HT1080 (cell line): ENCODE measurements around the gene GCK. TPM values are rescaled to one million over a fixed set of nuclear protein-coding genes. Genes with fewer than 3 reads are reported as not detected.

Experiments
- DNase-seq: peaks from one replicate; pipeline ENCODE4 v3.0.0-alpha.2; 2015; ENCODE audit warnings: low read depth
- polyA plus RNA-seq, 2 experiments: library from polyadenylated mRNA; depleted of rRNA; stranded (reverse); fragments of >200 nt; gene quantifications; 2 replicates each; pipeline ENCODE4 v1.2.3, GENCODE V29; 2015
- total RNA-seq: library from RNA; depleted of rRNA; stranded (reverse); fragments of >200 nt; shearing (Covaris generic); gene quantifications from 2 replicates; pipeline ENCODE4 v1.2.3, GENCODE V29; 2014; rRNA removed

Gene GCK
- not detected in 2 replicates for total RNA-seq
- polyA plus RNA-seq (2015; cell fraction: cytosol; rRNA removed): not detected in 2 replicates
- polyA plus RNA-seq (2015; cell fraction: nucleus; rRNA removed): not detected in 2 replicates

DNA sequence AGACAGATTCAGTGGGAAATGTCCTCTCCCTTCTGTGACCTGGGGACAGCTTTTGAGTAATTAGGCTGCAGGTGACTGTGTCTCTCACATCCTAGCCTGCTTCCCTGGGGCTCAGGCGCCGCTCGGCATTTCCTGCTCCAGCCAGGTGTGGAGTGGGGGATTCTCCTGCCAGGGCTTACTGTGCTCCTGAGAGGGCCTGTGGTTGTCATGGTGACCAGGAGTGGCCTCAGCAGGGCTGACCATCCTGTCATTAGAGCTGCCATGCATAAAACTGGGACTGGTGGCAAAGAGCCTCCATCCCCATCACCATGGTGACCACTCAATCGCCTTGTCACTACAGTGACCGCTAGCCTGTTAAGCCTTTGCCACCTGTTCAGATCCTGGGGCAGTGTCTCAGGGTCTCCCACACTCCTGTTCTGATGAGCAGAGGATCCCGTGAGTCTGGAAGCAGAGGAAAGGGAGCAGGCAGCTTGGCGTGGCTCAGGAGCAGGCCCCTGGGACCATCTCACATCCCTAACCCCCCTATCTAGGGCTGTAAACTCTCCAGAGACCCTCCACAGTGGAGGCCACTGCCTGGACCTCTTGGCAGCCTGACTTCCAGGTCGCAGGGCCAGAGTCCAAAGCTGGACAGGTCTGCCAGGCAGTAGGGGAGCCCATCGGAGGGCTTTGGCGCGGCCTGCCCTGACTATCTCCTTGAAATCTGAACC is at the start of gene GCK:
TSS of gene GCK (minus strand) at position 154 of the 707 bp plus-strand sequence. CDS start 486 bp downstream, outside the sequence.
- no peak for DNase-seq

DNA sequence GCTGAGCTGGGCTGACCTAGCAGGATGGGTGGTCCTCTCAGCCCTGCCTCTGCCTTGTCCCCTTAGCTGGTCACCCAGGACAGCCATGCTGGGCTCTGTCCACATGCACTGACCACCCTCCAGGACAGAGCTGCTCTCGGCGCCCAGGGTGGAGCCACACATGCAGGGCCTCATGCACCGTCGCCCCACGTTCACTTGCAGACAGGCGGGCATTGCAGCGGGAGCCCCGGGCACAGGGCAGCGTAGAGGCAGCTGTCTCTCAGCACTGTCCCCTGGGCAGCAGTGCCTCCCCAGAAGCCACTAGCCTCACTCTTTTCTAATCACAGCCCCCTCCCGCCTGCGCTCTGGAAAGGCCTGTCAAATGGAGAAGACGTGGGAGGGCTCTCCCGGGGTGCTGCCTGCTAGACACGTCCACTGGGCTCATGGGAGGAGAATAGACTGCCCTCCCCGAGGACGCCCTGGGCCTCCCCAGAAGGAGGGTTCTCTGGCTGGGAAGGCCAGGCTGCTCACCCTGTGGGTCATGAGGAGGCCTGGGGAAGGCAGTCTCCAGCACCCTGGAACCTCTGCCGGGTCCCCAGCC is 49.0 kb upstream of the GCK start:
- DNase-seq: no peak

DNA sequence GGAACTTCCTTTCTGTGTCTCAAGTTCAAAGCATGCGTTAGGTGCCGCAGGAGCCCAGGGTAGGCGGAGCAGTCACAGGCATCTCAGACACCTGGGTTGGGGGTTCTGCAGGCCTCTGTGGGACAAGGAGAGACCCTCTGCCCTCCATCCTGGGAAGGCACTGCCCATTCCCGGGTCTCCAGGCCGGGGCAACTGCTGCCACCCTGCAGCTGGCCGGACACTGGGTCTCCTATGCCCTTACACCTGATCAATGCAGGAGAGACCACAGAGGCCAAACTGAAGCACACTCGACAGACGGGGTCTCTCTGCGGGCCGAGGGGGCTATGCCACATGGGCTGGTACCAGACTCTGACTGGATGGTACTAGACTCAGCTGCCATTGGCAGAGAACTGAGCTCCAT is 48.5 kb upstream of the GCK start:
- DNase-seq: no peak

DNA sequence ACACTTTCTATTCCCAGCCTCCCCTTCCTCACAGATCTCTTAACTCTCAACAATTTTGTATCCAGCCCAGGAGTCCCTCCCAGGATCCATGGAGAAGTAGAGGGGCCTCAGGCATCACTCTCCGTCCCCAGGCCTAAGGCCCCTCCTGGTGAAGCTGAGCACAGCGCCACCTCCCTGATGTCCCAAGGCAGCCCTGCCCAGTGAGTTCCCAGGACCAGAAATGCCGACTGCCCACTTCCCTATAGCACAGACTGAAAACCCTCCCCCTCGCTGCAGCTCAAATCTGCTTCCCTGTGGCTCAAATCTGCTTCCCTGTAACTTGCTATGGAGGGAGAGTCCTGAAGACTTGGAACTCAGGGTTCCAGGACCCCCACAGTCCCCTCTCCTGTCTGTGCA is 47.1 kb upstream of the GCK start:
- DNase-seq: no peak

DNA sequence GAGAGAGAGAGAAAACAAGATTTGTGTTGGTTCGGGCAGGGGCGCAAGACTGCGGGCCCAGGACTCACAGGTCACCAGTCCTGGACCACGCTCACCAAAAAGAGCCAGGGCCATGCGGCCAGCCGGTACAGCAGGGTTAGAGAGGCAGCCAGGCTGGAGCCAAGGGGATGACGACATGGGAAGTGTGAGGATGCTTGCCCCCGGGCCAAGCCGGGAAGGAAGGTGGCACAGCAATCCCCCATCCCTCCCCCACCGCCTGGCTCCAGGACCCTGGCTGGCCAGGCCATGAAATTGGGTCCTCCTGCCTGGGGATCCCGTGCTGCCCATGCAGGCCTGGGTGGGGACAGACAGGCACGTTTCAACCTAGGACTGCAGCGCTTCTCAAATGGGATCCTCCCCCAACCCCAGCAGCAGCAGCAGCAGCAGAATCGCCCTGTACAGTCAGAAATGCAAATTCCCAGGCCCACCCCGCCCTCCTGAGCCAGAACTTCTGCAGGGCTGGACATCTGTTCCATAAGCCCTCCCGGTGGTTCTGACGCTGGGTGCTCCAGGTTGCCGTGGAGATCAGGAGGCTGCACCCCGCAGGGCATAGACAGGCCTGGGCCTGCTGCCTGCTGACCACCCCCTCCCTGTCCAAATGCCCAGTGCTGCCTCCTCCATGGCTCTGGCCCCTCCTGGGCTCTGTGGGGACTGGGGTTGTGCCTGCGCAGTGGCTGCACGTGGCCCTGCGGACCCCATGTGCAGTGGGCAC is 46.5 kb upstream of the GCK start:
- no peak for DNase-seq

DNA sequence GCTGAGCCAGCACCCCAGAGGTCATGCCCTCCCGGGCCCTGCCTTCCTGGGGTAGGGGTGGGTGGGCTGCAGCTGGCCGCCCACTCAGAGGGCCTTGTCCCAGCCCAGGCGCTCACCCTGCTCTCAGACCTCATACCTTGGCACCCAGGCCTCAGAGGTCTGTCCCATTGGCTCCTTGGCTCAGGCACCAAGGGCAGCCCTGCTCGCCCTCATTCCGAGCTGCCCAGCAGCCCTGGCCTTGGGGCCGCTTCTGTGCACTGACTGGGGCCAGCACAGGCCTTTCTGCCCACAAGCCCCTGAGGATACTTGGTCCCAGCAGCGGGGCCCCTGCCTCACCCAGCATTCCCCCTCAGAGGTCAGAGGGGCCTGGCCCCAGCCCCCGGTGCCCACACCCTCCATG is 45.8 kb upstream of the GCK start:
- no peak for DNase-seq

DNA sequence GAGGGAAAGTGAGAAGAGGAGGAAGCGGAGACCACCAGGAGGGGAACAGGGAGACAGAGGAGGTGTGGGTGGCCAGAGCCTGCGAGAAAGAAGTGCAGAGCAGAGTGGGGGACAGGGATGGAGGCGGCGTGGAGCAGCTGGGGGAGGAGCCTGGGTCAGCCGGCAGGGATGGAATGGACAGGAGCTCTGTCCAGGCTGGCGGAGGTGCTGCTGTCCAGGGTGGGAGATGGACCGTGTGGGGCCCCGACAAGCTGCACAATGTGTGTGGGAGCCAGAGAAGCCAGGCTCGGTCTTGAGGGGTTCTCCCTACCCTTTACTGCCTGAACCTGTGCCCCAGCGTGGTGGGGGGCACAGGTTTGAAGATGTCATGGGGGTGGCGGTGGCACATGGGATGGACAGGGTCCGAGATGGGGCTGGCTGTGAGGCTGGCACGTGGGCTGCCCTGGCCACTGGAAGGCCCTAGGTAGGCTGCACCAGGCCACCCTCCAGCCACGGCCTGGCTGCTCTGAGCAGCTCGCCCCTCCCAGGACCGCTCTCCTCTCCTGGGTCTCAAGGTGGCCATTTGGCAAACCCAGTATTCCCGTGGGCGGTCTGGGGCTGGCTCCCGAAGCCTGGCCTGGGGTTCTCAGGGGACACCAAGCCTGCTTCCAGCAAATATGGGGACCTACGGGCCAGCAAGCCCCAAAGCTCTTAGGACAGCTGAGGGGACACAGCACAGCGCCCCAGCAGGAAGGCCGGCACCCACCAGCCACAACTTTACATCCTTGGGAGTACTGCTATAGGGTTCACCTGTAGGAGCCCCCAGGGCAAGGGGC is 43.9 kb upstream of the GCK start:
- DNase-seq: no peak

DNA sequence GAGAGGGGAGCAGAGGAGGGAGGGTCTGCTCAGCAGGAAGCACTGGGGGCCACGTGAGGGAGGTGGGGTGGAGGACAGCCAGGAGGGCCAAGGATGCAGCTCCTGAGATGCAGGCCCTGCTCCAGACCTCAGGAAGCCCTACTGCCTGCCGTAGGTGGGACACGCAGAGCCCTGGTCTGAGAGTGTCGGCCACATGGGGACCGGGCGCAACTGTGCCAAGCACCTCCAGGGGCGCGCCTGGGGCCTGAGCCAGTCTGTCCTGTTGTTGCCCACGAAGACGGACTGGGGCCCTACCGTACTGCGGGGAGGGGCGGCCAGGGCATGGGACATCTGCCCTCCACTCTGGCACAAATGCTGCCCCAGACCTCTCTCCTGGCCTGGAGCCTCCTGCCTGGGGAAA is 43.2 kb upstream of the GCK start:
- DNase-seq: no peak

DNA sequence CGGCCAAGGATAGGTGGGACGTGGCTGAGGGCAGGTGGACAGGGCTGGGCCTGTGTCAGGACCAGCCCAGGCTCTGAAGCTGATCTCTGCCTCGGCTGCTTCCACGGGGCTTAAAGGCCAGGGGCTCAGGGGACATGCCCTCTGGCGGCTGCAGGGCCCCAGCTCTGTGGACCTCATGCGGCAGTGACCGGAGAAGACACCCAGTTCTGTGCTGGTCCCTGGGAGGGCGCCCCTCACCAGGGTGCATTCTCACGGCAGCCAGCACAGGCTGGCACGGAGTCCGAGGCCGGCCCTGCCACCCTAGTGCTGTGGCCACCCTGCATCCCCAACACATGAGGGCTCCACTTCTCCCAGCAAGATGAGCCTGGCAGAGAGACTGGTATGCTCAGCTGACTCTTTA is 41.8 kb upstream of the GCK start:
- DNase-seq: no peak

DNA sequence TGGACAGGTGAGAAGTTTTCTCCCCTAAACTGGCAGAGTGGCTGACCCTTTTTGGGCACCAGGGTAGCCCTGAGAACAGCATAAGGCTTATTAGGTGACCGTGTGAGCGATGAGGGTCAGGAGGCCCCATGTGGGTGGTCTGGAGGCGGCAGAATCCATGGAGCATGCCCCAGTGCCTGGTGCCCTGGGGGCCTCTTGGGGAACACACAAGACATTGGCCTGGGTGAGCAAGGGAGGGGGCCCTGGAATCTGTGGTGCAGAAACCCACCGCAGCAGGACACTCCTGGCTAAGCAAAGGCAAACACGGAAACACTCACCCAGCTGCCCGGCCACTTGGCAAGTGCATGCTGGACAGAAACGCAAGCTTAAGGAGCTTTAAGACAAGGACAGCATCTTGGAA is 41.0 kb upstream of the GCK start:
- DNase-seq: no peak

DNA sequence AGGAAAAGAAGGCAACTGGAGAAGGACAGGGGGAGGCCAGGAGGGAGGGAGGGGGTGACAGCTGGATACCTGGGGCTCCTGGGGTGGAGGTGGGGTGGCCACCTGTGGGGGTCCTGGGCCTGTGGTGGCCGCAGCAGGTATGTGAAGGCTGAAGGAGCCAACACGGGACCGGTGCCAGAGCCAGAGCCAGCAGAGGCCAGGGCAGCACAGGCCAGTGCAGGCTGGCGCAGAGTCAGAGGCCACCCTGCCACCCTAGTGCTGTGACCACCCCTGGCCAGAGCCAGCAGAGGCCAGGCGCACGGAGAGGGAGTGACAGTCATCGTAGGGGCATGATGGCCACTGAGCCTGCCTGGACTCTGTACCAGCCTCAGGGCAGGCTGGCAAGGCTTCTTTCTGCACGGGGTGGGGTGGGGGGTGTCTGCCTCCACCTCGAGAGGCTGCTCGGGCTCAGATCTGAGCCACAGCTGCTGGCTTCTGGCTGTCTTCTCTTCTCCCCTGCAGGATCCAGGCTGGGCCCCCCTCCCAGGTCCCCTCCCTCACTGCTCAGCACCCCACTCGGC is 40.4 kb upstream of the GCK start:
- DNase-seq: no peak

DNA sequence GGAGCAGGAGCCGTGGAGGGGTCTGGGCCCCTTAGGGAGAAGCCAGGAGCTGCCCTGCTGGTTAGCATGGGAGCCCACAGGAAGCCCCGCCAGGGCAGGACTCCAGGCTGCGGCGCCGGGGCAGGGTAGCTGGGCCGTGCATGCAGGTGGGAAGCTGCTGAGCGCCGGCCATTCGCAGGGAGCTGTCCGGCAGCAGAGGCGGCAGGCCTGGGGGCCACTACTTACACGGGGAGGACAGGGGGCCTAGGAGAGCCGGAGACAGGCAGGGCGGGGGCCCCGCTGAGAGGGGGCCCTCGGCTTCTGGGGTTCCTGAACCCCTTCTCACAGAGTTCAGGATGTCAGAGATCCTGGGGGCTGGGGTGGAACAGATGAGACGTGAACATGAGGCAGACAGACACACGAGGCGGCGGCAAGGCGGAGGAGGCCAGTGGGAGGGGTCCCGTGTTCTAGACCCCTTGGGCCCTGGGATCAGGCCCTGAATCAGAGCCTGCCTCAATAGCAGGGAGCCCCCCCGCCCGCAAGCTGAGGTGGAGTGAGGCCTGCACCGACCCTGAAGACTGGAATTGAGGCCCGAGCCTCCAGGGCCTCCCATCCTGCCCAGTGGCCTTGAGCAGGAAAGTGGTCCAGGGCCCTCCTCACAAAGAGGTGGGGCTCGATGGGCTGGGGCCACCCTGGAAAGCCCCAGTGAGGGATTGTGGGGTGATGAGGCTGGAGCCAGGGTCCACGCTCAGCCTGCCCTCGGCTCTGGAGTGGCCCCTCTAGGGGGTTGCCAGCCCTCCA is 39.5 kb upstream of the GCK start:
- DNase-seq: no peak

DNA sequence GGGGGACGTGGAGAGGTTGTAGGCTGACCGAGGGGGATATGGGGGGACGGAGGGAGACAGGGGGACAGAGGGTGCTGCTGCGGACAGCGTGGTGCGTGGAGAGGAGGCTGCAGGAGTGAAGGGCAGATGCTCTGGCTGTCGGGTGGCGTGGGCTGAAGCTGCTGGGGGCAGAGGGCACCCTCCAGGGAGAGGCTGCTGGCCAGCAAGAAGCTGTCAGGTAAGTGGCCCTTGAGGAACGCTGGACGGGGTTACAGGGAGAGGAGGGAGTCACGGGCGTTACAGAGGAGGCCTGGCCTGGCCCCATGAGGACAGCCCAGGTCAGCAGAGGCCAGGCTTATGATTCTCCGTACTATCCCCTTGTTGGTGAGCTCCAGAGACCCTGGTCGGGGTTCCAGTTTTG is 38.7 kb upstream of the GCK start:
- DNase-seq: no peak

DNA sequence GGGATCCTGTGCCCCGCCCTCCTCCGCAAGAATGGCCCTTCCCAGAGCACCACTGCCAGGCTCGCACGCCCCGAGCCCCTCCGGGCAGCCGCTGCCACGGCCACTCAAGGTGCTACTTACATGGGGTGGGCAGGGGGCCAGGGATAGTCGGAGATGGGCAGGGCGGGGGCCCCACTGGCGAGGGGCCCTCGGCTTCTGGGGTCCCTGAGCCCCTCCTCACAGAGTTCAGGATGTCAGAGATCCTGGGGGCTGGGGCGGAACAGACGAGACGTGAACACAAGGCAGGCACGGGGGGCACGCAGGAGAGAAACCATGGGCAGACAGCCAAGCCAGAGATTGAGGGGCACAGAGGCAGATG is 37.1 kb upstream of the GCK start:
- DNase-seq: no peak

DNA sequence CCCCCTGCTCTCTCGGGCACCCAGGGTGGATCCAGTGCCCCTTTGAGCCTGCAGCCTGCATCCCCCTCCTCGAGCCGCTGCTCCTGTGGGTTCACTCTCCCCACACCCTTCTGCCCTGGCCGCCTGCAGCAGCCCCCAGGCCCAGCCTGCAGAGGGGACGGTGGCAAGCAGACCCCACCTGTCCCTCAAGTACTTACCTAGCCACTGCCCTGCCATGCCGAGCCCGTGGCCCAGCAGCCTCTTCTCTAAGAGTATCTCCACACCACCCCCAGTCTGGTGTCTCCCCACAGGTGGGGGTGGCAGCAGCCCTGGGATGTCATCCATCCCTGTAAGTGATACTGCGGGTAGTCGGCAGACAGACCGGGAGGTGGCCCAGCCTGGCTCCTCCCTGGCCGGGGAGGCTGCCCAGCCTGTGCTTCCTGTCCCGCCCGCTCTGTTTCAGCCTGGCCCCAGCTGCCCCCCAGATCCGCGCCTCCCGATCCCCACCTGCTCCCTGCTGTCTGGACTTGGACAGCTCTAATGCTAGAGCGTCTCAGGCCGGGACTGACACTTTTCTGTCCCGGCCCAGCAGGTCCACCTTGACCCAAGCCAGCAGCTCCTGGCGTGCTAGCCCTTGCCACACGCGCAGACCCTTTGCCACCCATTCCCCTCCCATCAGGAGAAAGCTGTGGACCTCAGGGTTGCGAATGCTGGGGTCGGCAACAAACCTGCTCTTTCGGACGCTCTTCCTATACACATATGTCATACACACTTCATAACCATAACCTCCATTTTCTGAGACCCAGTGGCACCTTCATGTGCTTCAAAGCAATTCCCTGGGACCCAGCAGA is 36.5 kb upstream of the GCK start:
- no peak for DNase-seq

DNA sequence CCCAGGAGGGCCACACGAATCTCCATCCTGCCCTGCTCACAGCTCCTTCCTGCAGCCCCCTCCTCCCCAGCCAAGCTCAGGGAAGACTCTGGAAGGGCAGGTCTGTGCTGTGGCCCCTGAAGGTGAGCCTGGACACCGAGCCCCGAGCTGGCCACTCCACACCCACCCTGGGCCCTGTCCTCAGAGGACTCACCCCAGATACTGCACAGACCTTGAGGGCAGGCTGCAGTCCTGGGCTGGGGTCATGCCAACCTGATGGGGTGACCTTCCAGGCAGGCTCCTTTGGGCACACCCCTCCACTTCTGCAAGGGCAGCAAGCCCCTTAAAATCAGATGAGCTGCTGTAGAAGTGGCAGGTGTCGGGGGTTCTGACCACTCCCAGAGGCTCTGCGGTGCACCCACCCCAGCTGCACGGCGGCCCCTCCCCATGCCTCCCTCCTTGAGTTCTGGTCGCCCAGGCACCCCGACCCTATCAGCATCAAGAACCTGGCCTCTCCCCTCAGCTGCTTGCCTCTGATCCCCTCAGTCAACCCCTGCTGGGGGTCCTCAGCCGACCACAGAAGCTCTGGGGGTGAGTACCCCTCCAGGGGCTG is 35.8 kb upstream of the GCK start:
- no peak for DNase-seq

DNA sequence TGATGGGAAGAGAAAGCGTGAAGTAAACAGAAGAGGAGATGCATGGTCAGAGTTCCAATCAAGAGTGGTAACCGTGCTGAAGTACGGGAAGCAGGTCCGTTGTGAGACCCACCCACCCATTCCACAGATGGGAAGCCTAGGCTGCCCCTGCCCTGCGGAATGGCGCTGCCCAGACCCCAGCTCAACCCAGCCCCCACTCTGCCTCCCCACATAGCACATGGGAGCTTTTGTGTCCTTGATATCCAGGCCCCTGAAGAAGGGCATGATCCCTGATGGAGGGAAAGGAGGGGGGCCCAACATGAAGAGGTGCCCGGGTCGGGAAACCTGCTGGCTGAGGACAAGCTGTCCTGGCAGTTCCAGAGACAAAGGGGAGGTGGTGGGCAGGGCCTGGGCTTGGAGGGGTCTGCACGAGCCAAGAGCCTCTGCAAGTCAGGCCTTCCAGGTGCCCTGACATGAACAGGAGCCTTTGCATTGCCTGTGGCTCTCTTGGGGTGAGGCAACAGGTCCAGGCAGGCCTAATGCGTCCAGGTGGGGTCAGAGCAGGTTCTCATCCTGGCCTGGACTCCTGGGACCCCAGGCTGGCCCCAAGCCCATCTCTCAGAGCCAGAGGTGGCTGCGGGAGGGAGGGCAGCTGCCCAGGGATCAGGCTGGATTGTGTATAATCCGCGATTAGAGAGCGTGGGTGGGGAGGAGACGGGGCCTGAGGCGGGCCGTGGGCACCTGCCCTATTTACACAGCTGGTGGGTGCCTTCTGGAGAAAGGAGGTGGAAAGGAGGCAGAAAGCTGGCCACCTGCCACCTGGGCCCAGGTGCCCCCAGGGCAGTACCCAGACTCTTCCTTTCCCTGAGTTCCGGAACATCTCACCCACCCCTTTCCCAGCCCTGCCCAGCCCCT is 35.1 kb upstream of the GCK start:
- DNase-seq: no peak

DNA sequence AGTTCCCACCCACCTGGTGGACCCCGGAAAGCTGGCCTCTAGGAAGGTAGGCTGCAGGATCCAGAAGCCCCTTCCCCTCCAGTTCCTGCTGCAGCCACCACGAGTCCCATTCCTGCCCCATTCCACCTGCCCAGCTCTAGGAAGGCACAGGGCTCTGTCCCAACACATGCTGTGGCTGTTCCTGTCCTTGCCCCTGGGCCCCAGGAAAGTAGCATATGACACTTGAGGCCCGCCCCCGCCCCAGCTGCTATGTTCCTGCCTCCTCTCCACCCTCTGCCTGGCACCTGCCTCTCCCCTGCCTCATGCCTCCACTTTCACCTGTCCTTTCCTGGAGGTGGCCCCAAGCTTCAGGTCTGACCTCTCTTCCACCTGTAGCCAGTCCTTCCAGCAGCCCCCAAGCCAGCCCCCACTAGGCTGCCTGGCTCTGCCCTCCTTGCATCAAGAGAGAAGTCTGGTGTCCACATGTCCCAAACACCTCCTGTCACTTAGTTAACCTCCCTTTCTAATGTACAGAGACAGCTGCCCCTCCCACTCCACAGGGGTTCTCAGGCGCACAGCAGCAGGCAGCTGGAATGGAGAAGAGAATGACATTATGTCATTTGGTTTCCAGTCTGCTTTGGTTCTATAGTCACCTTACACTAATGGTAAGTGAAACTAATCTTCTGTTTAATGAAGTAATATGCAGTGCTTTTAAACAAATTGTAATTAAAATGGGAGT is 34.3 kb upstream of the GCK start:
- no peak for DNase-seq
